ENCODE measurements around the gene EPN1. TPM values are rescaled to one million over a fixed set of nuclear protein-coding genes. Genes with fewer than 3 reads are reported as not detected.
"Not testable (repeated sequence)": the region's sequence is repeated elsewhere in the genome, so short reads cannot be mapped to it uniquely, and the experiment has no call there.

The EPN1 gene
- total and polyA plus RNA-seq, 7 donors: 22.8 to 162 (median 54.3) TPM

DNA sequence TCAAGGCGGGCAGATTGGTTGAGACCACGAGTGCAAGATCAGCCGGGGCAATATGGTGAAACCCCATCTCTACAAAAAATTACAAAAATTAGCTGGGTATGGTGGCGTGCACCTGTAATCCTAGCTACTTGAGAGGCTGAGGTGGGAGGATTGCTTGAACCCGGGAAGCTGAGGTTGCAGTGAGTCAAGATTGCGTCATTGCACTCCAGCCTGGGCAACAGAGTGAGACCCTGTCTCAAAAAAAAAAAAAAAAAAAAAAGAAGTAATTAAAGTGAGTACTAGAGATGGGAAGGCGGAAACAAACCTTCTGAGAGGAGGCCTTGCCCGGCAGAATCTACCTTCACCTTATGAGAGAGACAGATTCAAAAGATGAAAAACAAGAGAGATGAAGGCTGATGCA, 48.5 kb downstream of the EPN1 start:
- intact Hi-C loops (cut with DNase I): no loop called here
- Histone ChIP-seq H3K9me3 (peaks cover 0 to 7% (median 3%) of the 10 kb centered on the region in 4 donors), H3K27me3 (peaks cover 0 to 31% (median 16%) of the 10 kb centered on the region in 3 donors), H3K36me3 (no peaks in the 10 kb centered on the region), H3K4me3 (no peak overlapping the region), H3K27ac (no peak overlapping the region), H3K4me1 (no peaks in the 10 kb centered on the region)
- WGBS, 2 donors: 89 to 90% methylated on average over 8 of the region's 8 CpGs
- TF ChIP-seq EP300 (IDR thresholded peaks at IDR 0.05): no peak
- TF ChIP-seq POLR2AphosphoS5 (IDR thresholded peaks at IDR 0.05): no peak
- TF ChIP-seq, protein P1, sequence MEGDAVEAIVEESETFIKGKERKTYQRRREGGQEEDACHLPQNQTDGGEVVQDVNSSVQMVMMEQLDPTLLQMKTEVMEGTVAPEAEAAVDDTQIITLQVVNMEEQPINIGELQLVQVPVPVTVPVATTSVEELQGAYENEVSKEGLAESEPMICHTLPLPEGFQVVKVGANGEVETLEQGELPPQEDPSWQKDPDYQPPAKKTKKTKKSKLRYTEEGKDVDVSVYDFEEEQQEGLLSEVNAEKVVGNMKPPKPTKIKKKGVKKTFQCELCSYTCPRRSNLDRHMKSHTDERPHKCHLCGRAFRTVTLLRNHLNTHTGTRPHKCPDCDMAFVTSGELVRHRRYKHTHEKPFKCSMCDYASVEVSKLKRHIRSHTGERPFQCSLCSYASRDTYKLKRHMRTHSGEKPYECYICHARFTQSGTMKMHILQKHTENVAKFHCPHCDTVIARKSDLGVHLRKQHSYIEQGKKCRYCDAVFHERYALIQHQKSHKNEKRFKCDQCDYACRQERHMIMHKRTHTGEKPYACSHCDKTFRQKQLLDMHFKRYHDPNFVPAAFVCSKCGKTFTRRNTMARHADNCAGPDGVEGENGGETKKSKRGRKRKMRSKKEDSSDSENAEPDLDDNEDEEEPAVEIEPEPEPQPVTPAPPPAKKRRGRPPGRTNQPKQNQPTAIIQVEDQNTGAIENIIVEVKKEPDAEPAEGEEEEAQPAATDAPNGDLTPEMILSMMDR (IDR thresholded peaks at IDR 0.05): no peak
- no peak for TF ChIP-seq POLR2A (IDR thresholded peaks at IDR 0.05)
- no peak for DNase-seq

DNA sequence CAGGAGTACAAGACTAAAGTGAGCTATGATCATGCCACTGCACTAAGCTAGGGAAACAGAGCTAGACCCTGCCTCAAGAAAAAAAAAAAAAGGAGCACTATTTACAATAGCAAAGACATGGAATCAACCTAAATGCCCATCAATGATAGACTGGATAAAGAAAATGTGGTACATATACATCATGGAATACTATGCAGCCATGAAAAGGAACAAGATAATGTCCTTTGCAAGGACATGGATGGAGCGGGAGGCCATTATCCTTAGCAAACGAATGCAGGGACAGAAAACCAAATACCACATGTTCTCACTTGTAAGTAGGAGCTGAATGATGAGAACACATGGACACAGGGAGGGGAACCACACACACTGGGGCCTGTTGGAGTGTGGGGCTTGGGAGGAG, 55.4 kb downstream of the EPN1 start:
- H3K4me3 ChIP-seq; H3K27ac ChIP-seq; H3K9me3 ChIP-seq; intact Hi-C loops (cut with DNase I); H3K4me1 ChIP-seq; H3K36me3 ChIP-seq; DNase-seq; H3K27me3 ChIP-seq: not testable (repeated sequence)
- 88 to 96% methylated on average over 2 of the region's 2 CpGs for WGBS, 2 donors

DNA sequence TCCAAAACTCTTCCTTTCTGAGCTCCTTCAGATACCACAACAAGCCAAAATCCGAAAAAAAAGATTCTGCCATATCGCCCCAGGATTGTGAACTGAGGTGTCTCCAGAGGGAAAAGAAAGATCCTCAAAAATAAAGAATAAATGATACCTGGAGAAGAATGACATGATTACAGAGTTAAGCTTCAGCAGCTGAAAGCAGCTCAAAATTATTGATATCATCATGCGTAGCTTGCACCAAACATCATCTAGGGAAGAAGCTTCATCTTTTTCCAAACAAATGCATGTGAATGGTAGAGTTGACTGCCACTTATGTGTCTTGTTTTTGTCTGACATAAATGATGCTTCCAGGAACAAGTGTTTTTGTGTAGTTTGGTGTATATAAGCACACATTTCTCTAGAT, 63.3 kb downstream of the EPN1 start, which contains the start of gene NLRP9:
Gene NLRP9 (minus strand): TSS at position 101 of the 400 bp plus-strand sequence. CDS start 28 bp downstream, at position 73.
- no peak for DNase-seq
- intact Hi-C loops (cut with DNase I): no loop called here
- Histone ChIP-seq H3K36me3 (no peaks in the 10 kb centered on the region), H3K27me3 (no peaks in the 10 kb centered on the region), H3K27ac (no peak within 1 kb of the TSS), H3K4me3 (no peak within 1 kb of the TSS), H3K9me3 (no peaks in the 10 kb centered on the region), H3K4me1 (no peaks in the 10 kb centered on the region)
- WGBS, 2 donors: 93 to 95% methylated on average over 3 of the region's 3 CpGs
- TF ChIP-seq POLR2A (IDR thresholded peaks at IDR 0.05) (no peak), EP300 (IDR thresholded peaks at IDR 0.05) (no peak), POLR2AphosphoS5 (IDR thresholded peaks at IDR 0.05) (no peak)
- TF ChIP-seq, protein P1 (IDR thresholded peaks at IDR 0.05): no peak

DNA sequence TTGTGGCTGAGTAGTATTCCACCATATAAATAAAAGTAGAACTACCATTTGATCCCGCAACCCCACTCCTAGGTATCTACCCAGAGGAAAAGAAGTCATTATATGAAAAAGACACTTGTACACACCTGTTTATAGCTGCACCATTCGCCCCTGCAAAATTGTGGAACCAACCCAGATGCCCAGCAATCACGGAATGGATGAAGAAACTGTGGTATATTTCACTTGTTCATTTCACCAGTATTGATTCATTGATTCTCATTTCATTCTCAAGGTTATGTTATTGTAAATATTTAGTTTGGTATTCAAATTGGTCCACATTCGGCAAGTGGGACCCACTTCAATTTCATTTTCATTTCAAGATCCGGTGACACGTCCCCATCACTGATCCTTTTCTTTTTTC, 75.7 kb downstream of the EPN1 start:
- TF ChIP-seq EP300 (IDR thresholded peaks at IDR 0.05) (no peak), POLR2AphosphoS5 (IDR thresholded peaks at IDR 0.05) (no peak), POLR2A (IDR thresholded peaks at IDR 0.05) (no peak)
- TF ChIP-seq, protein P1 (IDR thresholded peaks at IDR 0.05): no peak
- no peak overlapping the region for H3K27ac ChIP-seq
- no peaks in the 10 kb centered on the region for H3K9me3 ChIP-seq
- DNase-seq: no peak
- no peaks in the 10 kb centered on the region for H3K27me3 ChIP-seq
- intact Hi-C loops (cut with DNase I): no loop called here
- no peaks in the 10 kb centered on the region for H3K36me3 ChIP-seq
- H3K4me1 ChIP-seq: no peaks in the 10 kb centered on the region
- H3K4me3 ChIP-seq: no peak overlapping the region
- WGBS, 2 donors: 90 to 92% methylated on average over 6 of the region's 6 CpGs

DNA sequence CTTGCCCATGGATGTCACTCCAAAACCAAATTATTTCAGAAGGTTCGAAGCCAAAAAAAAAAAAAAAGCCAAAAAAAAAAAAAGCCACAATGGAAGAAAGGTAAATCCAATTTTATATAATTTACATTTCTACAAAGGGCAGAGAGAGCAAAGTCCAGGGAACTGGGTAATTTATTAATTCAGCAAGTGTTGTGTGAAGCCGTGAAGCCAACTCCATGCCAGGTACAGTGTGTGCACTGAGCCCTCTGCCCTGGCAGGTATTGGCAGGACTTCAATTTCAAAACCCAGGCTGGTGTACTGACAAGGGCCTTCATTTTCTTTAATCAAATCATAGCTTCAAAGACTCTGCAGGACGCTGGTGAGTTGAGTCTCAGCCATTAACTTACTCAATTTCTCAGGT, 78.4 kb downstream of the EPN1 start:
- DNase-seq: no peak
- Histone ChIP-seq H3K36me3 (no peaks in the 10 kb centered on the region), H3K27ac (no peak overlapping the region), H3K27me3 (no peaks in the 10 kb centered on the region), H3K9me3 (no peaks in the 10 kb centered on the region), H3K4me3 (no peak overlapping the region), H3K4me1 (no peaks in the 10 kb centered on the region)
- 14 to 51% methylated on average over 3 of the region's 3 CpGs for WGBS, 2 donors
- TF ChIP-seq POLR2AphosphoS5 (IDR thresholded peaks at IDR 0.05) (no peak), POLR2A (IDR thresholded peaks at IDR 0.05) (no peak), EP300 (IDR thresholded peaks at IDR 0.05) (no peak)
- TF ChIP-seq, protein P1 (IDR thresholded peaks at IDR 0.05): no peak
- intact Hi-C loops (cut with DNase I): no loop called here

DNA sequence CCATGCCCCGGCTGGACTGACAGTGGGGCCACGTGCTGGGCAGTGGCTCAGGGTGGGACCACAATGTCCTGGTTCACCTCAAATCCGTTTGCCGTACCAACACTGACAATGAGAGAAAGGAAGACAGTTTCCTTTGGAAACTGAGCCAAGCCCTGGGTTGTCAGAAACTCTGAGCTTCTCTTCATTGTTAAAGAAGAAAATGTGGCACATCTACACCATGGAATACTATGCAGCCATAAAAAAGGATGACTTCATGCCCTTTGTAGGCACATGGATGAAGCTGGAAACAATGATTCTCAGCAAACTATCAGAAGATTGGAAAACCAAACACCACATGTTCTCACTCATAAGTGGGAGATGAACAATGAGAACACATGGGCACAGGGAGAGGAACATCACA, 81.8 kb downstream of the EPN1 start:
- WGBS, 2 donors: 80 to 85% methylated on average over 4 of the region's 4 CpGs

DNA sequence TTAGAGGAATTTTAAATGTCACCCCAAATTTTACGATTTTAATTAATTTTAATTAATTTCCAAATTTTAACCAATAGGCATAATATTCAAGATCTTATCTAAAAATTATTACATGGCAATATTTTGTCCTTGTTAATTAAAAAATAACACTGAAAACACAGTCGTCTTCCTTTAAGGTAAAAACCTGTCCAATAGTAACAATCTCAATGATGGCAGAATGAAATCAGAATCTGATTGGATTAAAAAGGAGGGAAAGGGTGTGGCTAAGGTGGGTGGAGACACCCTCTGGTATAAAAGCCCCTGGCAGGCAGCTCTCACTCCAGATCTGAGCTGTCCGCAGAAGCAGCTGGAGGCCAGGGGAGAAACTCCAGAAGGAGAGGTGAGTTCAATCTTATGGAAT, 83.8 kb downstream of the EPN1 start, which contains the start of gene RFPL4A:
Gene RFPL4A (plus strand): TSS at position 301 of the 400 bp plus-strand sequence. CDS start 2,704 bp downstream, outside the sequence.
- 92 to 96% methylated on average over 2 of the region's 3 CpGs for WGBS, 2 donors
- H3K9me3 ChIP-seq; intact Hi-C loops (cut with DNase I): not testable (repeated sequence)

More for the DNA sequence above, 81.8 kb downstream of the EPN1 start:
- H3K27ac ChIP-seq; H3K36me3 ChIP-seq; DNase-seq; H3K4me3 ChIP-seq; intact Hi-C loops (cut with DNase I); H3K27me3 ChIP-seq; H3K4me1 ChIP-seq; H3K9me3 ChIP-seq: not testable (repeated sequence)

More for the DNA sequence above, 83.8 kb downstream of the EPN1 start, which contains the start of gene RFPL4A:
- not testable (repeated sequence) for H3K4me3 ChIP-seq, H3K27ac ChIP-seq, H3K27me3 ChIP-seq, H3K4me1 ChIP-seq, DNase-seq, H3K36me3 ChIP-seq
